CD4-positive, alpha-beta memory T cell (primary cell): ENCODE measurements around the gene TMEM87B. TPM values are rescaled to one million over a fixed set of nuclear protein-coding genes. Genes with fewer than 3 reads are reported as not detected.

ENCODE experiments used
- CTCF ChIA-PET: fragments of 350-600 bp; sonication (Branson Sonifier 250); formaldehyde crosslinking; loops from one replicate; lab custom pipeline; 2021; ENCODE audit warnings: inconsistent platforms; ENCODE audit not compliant: partially characterized antibody; lab: Charles Lee
- POLR2A ChIA-PET: fragments of 350-600 bp; sonication (Branson Sonifier 250); formaldehyde crosslinking; loops from one replicate; lab custom pipeline; 2021; ENCODE audit not compliant: partially characterized antibody; lab: Charles Lee
- DNase-seq, 5 donors: peaks; one replicate each; pipeline versions ENCODE4 v3.0.0 to v3.0.0-alpha.2; 2020 to 2022; ENCODE audit warnings: mixed read lengths in 1 of 5
- H3K27ac ChIP-seq: one replicate; pipeline ENCODE4 v1.7.0; 2013; ENCODE audit warnings: low read depth, low read length
- H3K27me3 ChIP-seq: 2 replicates; pipeline ENCODE4 v1.7.0; 2013; ENCODE audit warnings: mild to moderate bottlenecking, low read length, moderate library complexity; ENCODE audit not compliant: insufficient read depth
- H3K36me3 ChIP-seq: 2 replicates; pipeline ENCODE4 v1.7.0; 2013; ENCODE audit warnings: mild to moderate bottlenecking, low read length, moderate library complexity; ENCODE audit not compliant: insufficient read depth
- H3K4me1 ChIP-seq: 2 replicates; pipeline ENCODE4 v1.7.0; 2013; ENCODE audit warnings: mild to moderate bottlenecking, low read length, moderate library complexity; ENCODE audit not compliant: insufficient read depth
- H3K4me3 ChIP-seq, 2 donors: one replicate each; pipeline ENCODE4 v1.7.0; 2013; ENCODE audit warnings: low read length in 2 of 2, mild to moderate bottlenecking in 1 of 2
- H3K9me3 ChIP-seq, 2 donors: one replicate each; pipeline ENCODE4 v1.7.0; 2013; ENCODE audit warnings: low read length in 2 of 2, control low read depth in 1 of 2; ENCODE audit not compliant: control insufficient read depth in 1 of 2
- H3K27ac Mint-ChIP-seq, 7 donors: one replicate each; pipeline ENCODE4 v1.8.0; 2020 to 2021; ENCODE audit warnings: mixed read lengths in 7 of 7, mild to moderate bottlenecking in 6 of 7, inconsistent platforms in 3 of 7, moderate library complexity in 3 of 7
- H3K27me3 Mint-ChIP-seq, 2 donors: one replicate each; pipeline ENCODE4 v1.8.0; 2020 to 2021; ENCODE audit warnings: mixed read lengths in 2 of 2
- H3K36me3 Mint-ChIP-seq, 2 donors: one replicate each; pipeline ENCODE4 v1.8.0; 2020 to 2021; ENCODE audit warnings: mixed read lengths in 2 of 2, inconsistent platforms in 1 of 2, mild to moderate bottlenecking in 1 of 2
- H3K4me1 Mint-ChIP-seq, 4 donors: one replicate each; pipeline ENCODE4 v1.8.0; 2020 to 2021; ENCODE audit warnings: mixed read lengths in 4 of 4, mild to moderate bottlenecking in 1 of 4
- H3K4me3 Mint-ChIP-seq, 8 donors: one replicate each; pipeline ENCODE4 v1.8.0; 2020 to 2021; ENCODE audit warnings: mixed read lengths in 8 of 8, mild to moderate bottlenecking in 7 of 8, moderate library complexity in 6 of 8, inconsistent platforms in 3 of 8
- H3K9me3 Mint-ChIP-seq, 8 donors: one replicate each; pipeline ENCODE4 v1.8.0; 2020 to 2021; ENCODE audit warnings: mixed read lengths in 8 of 8, mild to moderate bottlenecking in 5 of 8, inconsistent platforms in 3 of 8, moderate library complexity in 1 of 8
- intact Hi-C: fragments of 100-400 bp; cut with micrococcal nuclease; formaldehyde crosslinking; loops from one replicate; pipeline ENCODE4 v1.15.1; 2023
- polyA plus RNA-seq, 2 donors: library from polyadenylated mRNA; unstranded; fragments of 300-500 nt; fragmentation: Illumina TruSeq; gene quantifications; one replicate each; pipeline ENCODE4 v1.2.3, GENCODE V29; 2021
- total RNA-seq, 2 experiments: library from RNA; stranded (reverse); gene quantifications; one replicate each; pipeline ENCODE4 v1.2.3, GENCODE V29; 2021

Gene TMEM87B
- total and polyA plus RNA-seq, 4 experiments from 2014 or later: 12.5 to 28.7 (median 21.8) TPM

DNA sequence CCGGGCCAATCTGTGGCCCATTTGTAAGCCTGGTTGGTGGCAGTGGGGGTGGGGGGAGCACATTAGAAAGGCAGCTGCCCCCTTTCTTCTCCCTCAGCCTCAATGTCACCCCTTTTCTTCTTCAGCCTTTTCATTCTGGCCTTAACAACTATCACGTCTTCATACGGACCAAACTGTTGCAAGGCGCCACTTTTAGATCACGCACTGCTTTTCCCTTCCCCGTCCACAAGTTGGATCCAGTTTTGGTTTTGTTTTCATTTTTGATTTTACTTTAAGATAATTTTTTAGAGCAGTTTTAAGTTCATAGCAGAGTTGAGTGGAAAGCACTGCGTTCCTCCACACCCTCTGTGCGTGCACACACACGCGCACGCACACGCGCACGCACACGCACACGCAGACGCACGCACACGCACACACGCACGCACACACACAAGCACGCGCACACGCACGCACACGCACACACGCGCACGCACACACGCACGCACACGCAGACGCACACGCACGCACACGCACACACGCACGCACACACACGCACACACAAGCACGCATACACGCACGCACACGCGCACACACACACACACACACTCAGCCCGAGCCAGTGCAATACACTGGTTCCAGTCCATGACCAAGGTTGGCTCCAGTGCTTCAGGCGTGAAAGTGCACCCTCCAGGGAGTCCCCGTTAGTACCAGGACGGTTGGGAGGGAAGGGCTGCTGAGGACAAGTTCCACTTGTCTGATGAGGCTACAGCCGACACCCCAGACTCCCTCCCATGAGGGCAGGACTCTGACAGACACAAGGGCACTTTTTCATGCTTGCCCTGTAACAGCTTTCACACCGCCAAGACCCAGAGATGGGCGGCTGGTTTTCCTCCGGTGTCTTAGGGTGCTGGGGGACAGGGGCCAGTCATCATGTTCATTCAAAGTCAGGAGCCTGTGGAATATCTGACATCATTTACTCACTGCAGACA lies 105.5 kb downstream of the TMEM87B start:
- Histone ChIP-seq H3K27ac (no peak overlapping the region), H3K4me3 (no peak overlapping the region), H3K9me3 (no peaks in the 10 kb centered on the region), H3K36me3 (no peaks in the 10 kb centered on the region), H3K4me1 (peaks cover 15% of the 10 kb centered on the region), H3K27me3 (no peaks in the 10 kb centered on the region)
- peaks cover 0 to 3% (median 0%) of the 10 kb centered on the region in 8 donors for H3K9me3 Mint-ChIP-seq
- H3K4me3 Mint-ChIP-seq: no peak overlapping the region
- H3K4me1 Mint-ChIP-seq: peaks cover 12 to 20% (median 16%) of the 10 kb centered on the region in 4 donors
- no peaks in the 10 kb centered on the region for H3K36me3 Mint-ChIP-seq
- ChIA-PET POLR2A (no interaction called here), CTCF (no interaction called here)
- no peaks in the 10 kb centered on the region for H3K27me3 Mint-ChIP-seq
- H3K27ac Mint-ChIP-seq: no peak overlapping the region
- intact Hi-C loops: no loop called here
- DNase-seq: no peak

DNA sequence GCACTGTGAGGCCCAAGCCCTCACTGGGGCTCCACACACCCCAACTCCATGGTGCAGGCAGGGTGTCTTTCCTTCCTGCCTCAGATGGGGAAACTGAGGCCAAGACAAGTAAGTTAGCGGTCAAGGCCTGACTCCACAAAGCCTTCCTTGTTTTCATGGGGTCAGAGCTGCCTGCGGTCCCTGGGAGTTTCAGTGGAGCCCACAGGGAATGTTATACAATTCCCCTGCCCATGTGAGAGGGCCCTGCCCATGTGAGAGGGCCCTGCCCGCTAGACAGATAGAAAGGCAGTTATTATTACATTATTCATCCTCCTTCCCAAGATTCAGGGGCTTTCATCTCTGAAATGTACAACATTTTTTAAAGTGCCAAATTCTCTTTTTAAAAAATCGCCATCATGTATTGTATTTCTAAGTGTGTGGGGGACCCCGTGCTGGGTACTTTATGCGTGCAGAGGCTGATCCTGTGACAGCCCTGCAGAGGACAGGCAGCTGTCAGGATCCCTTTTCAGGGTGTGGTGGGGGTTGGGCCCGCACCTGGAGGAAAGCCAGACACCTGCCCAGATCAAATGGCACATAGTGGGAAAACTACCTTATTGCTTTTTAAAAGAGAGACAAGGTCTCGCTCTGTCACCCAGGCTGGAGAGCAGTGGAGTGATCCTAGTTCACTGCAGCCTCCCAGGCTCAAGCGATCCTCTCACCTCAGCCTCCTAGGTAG lies 106.5 kb downstream of the TMEM87B start:
- H3K27ac ChIP-seq: no peak overlapping the region
- CTCF ChIA-PET: interaction anchor here (1.4 kb wide), 1 partner anchor 11 kb away, joined by 3 read pairs; no protein-coding TSS in a partner anchor

DNA sequence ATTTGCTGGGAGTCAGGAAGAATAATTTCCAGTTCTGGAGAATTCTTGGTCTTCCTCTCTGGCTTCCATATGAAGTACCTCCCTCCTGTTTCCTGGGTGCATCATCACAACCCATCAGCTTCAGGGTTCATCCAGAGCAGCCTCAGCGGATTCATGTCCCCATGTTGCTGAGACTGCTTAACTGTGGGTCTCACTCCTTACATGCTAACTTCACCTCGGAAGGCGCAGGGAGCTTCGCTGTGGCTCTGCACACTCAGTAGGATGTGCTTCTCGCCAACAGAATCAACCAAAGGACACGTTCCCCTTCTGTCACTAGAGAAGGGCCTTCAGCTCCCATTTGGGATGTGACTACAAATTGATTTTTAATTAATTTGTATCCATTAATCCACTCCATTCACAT lies 107.3 kb downstream of the TMEM87B start:
- POLR2A ChIA-PET: interaction anchor here (1.0 kb wide), 1 partner anchor 20 kb away, joined by 3 read pairs; no protein-coding TSS in a partner anchor

More for the DNA sequence above, 106.5 kb downstream of the TMEM87B start:
- no peak for DNase-seq
- Mint-ChIP-seq H3K36me3 (no peaks in the 10 kb centered on the region), H3K4me1 (peaks cover 2 to 10% (median 7%) of the 10 kb centered on the region in 4 donors), H3K9me3 (peaks cover 0 to 3% (median 0%) of the 10 kb centered on the region in 8 donors), H3K27me3 (no peaks in the 10 kb centered on the region), H3K4me3 (no peak overlapping the region), H3K27ac (no peak overlapping the region)
- peaks cover 4% of the 10 kb centered on the region for H3K4me1 ChIP-seq
- no peaks in the 10 kb centered on the region for H3K36me3 ChIP-seq
- no peak overlapping the region for H3K4me3 ChIP-seq
- intact Hi-C loops: no loop called here
- H3K9me3 ChIP-seq: no peaks in the 10 kb centered on the region
- H3K27me3 ChIP-seq: no peaks in the 10 kb centered on the region
- POLR2A ChIA-PET: no interaction called here

DNA sequence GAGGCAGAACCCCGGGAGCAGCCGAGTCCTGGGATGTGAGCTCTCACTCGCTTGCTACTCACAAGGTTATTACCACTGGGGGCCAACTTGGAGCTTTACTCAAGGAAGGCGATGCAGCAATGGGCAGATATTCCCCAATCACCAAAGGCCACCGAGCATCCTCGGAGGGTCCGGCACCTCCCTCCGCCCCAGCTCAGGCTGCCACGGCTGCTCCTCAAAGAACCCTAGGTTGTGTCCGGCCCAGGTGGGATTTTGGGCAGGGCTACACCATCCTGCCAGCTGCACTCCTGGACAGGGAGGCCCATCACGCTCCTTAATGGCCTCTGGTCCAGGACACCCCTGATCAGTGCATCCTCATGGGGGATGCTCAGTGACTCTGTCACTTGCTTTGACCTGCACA lies 107.9 kb downstream of the TMEM87B start:
- H3K27ac ChIP-seq: no peak overlapping the region
- no peaks in the 10 kb centered on the region for H3K27me3 Mint-ChIP-seq

More for the DNA sequence above, 107.3 kb downstream of the TMEM87B start:
- no peaks in the 10 kb centered on the region for H3K27me3 ChIP-seq
- intact Hi-C loops: no loop called here
- H3K27me3 Mint-ChIP-seq: no peaks in the 10 kb centered on the region
- CTCF ChIA-PET: interaction anchor here (1.4 kb wide), 1 partner anchor 10 kb away, joined by 3 read pairs; no protein-coding TSS in a partner anchor
- no peaks in the 10 kb centered on the region for H3K4me1 ChIP-seq
- no peak overlapping the region for H3K27ac ChIP-seq
- DNase-seq: no peak
- no peak overlapping the region for H3K4me3 Mint-ChIP-seq
- peaks cover 6 to 12% (median 7%) of the 10 kb centered on the region in 4 donors for H3K4me1 Mint-ChIP-seq
- no peak overlapping the region for H3K4me3 ChIP-seq
- no peaks in the 10 kb centered on the region for H3K9me3 ChIP-seq
- no peaks in the 10 kb centered on the region for H3K36me3 Mint-ChIP-seq
- peaks cover 0 to 3% (median 0%) of the 10 kb centered on the region in 8 donors for H3K9me3 Mint-ChIP-seq
- peak overlapping the region in 1 of 7 donors; percentile 29 for H3K27ac Mint-ChIP-seq
- no peaks in the 10 kb centered on the region for H3K36me3 ChIP-seq

DNA sequence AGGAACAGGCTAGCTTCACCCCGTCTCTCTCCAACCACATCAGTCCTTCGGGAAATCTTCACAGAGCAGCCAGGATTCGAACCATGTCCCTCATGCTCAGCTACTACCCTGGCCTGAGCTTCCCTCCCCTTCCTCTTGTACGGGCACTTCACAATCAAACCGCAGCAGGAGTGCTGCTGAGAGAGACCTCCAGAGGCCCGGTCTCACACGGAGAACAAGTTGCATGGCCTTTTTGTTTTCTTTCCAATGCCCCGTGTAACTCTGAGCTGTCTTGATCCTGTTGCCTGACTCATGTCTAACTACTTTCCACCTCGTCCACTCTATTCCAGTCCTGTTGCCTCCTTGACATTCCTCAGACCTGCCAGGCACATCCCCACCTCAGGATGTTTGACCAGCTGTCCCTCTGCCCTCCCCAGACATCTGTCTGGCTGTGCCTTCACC lies 108.5 kb downstream of the TMEM87B start:
- intact Hi-C loops: no loop called here
- Mint-ChIP-seq H3K27me3 (no peaks in the 10 kb centered on the region), H3K4me1 (peaks cover 5 to 12% (median 7%) of the 10 kb centered on the region in 4 donors), H3K36me3 (no peaks in the 10 kb centered on the region), H3K4me3 (no peak overlapping the region), H3K27ac (peak overlapping the region in 1 of 7 donors; percentile 5), H3K9me3 (peaks cover 0 to 3% (median 0%) of the 10 kb centered on the region in 8 donors)
- ChIA-PET POLR2A (no interaction called here), CTCF (no interaction called here)
- Histone ChIP-seq H3K27me3 (no peaks in the 10 kb centered on the region), H3K4me1 (no peaks in the 10 kb centered on the region), H3K27ac (no peak overlapping the region), H3K4me3 (no peak overlapping the region), H3K36me3 (no peaks in the 10 kb centered on the region), H3K9me3 (no peaks in the 10 kb centered on the region)
- no peak for DNase-seq

More for the DNA sequence above, 107.9 kb downstream of the TMEM87B start:
- Mint-ChIP-seq H3K27ac (no peak overlapping the region), H3K9me3 (peaks cover 0 to 3% (median 0%) of the 10 kb centered on the region in 8 donors), H3K36me3 (no peaks in the 10 kb centered on the region), H3K4me1 (peaks cover 5 to 10% (median 7%) of the 10 kb centered on the region in 4 donors), H3K4me3 (no peak overlapping the region)
- intact Hi-C loops: no loop called here
- H3K27me3 ChIP-seq: no peaks in the 10 kb centered on the region
- no peaks in the 10 kb centered on the region for H3K9me3 ChIP-seq
- no peaks in the 10 kb centered on the region for H3K4me1 ChIP-seq
- H3K4me3 ChIP-seq: no peak overlapping the region
- ChIA-PET POLR2A (interaction anchor here (1.0 kb wide), 1 partner anchor 19 kb away, joined by 3 read pairs; no protein-coding TSS in a partner anchor), CTCF (interaction anchor here (1.4 kb wide), 1 partner anchor 10 kb away, joined by 3 read pairs; no protein-coding TSS in a partner anchor)
- no peak for DNase-seq
- H3K36me3 ChIP-seq: no peaks in the 10 kb centered on the region

DNA sequence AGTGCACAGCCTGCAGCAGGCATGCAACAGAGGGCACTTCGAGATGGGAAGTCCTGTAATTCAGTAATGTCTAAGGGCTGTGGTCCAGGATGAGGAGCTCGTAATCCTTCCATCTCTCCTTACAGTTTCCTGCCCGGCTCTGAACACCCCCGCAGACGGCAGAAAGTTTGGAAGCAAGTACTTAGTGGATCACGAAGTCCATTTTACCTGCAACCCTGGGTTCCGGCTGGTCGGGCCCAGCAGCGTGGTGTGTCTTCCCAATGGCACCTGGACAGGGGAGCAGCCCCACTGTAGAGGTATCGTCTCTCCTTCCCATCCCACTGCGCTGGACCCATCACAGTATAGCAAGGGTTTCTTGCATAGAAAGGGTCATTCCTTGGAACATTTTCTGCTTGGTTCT lies 109.8 kb downstream of the TMEM87B start:
- Mint-ChIP-seq H3K4me1 (peaks cover 5 to 15% (median 7%) of the 10 kb centered on the region in 4 donors), H3K36me3 (no peaks in the 10 kb centered on the region), H3K9me3 (peaks cover 0 to 3% (median 0%) of the 10 kb centered on the region in 8 donors), H3K27me3 (no peaks in the 10 kb centered on the region), H3K27ac (no peak overlapping the region), H3K4me3 (no peak overlapping the region)
- Histone ChIP-seq H3K27ac (no peak overlapping the region), H3K4me3 (no peak overlapping the region), H3K36me3 (no peaks in the 10 kb centered on the region), H3K27me3 (no peaks in the 10 kb centered on the region), H3K9me3 (no peaks in the 10 kb centered on the region), H3K4me1 (no peaks in the 10 kb centered on the region)
- POLR2A ChIA-PET: interaction anchor here (1.1 to 1.3 kb wide), 2 partner anchors 9 kb away, joined by 3 read pairs; no protein-coding TSS in a partner anchor
- intact Hi-C loops: no loop called here
- DNase-seq: no peak
- CTCF ChIA-PET: no interaction called here
